Bronchial epithelial cell (primary cell): ENCODE results near the gene ARHGAP10. TPM values are rescaled to one million over a fixed set of nuclear protein-coding genes. Genes with fewer than 3 reads are reported as not detected.
A peak's percentile ranks its signal among the peaks of the same experiment; 100 is the strongest.

Source experiments
- DNase-seq: peaks from one replicate; pipeline ENCODE4 v3.0.0-alpha.2; 2010; ENCODE audit warnings: low read depth
- FAIRE-seq: peaks from 2 replicates; lab custom pipeline; 2011; peaks lifted over from hg19 to GRCh38; lab: Jason Lieb, UNC
- H3K27me3 ChIP-seq: 2 replicates; pipeline ENCODE4 v1.5.1; 2011; ENCODE audit warnings: low read length; ENCODE audit not compliant: control insufficient read depth, insufficient read depth
- H3K36me3 ChIP-seq: 2 replicates; pipeline ENCODE4 v1.5.1; 2011; ENCODE audit warnings: low read length; ENCODE audit not compliant: control insufficient read depth, insufficient read depth
- H3K4me3 ChIP-seq: 2 replicates; pipeline ENCODE4 v1.5.1; 2011; ENCODE audit warnings: mild to moderate bottlenecking, low read depth, low read length, control low read depth
- CTCF ChIP-seq: IDR thresholded peaks from 2 replicates; pipeline ENCODE4 v1.5.1; 2011; ENCODE audit warnings: mild to moderate bottlenecking, moderate library complexity, low read length, control low read depth, inconsistent platforms; ENCODE audit not compliant: insufficient read depth, severe bottlenecking
- total RNA-seq: library from RNA; depleted of rRNA; stranded (reverse); fragments of >200 nt; gene quantifications from 2 replicates; pipeline ENCODE4 v1.2.1, GENCODE V29; 2014

The ARHGAP10 gene
- total RNA-seq, 1 donor from 2014 or later = 8.4 TPM

- no peak overlapping the region for H3K4me3 ChIP-seq
- H3K27me3 ChIP-seq = no peaks in the 10 kb centered on the region
- H3K36me3 ChIP-seq = no peaks in the 10 kb centered on the region
- FAIRE-seq = no peak
- no peak for TF ChIP-seq CTCF
- DNase-seq = no peak
These were observed 229.1 kb downstream of the ARHGAP10 start for GRCh38 chr4:147960971-147961370.

- no peak for FAIRE-seq
- Histone ChIP-seq H3K4me3 (no peak overlapping the region), H3K36me3 (no peaks in the 10 kb centered on the region), H3K27me3 (no peaks in the 10 kb centered on the region)
- TF ChIP-seq CTCF = no peak
- no peak for DNase-seq
These were observed 232.0 kb downstream of the ARHGAP10 start for GRCh38 chr4:147963839-147964238.

- no peak for FAIRE-seq
- no peaks in the 10 kb centered on the region for H3K27me3 ChIP-seq
- H3K36me3 ChIP-seq = no peaks in the 10 kb centered on the region
- H3K4me3 ChIP-seq = no peak overlapping the region
- no peak for TF ChIP-seq CTCF
- DNase-seq = peak; percentile 4
These were observed 232.5 kb downstream of the ARHGAP10 start for GRCh38 chr4:147964266-147964880.

GRCh38 chr4:147965056-147965455 lies 233.2 kb downstream of the ARHGAP10 start:
- DNase-seq (peak; percentile 70), FAIRE-seq (no peak)
- Histone ChIP-seq H3K36me3 (no peaks in the 10 kb centered on the region), H3K27me3 (no peaks in the 10 kb centered on the region), H3K4me3 (no peak overlapping the region)
- TF ChIP-seq CTCF = no peak

- DNase-seq = no peak
- TF ChIP-seq CTCF = no peak
- Histone ChIP-seq H3K36me3 (no peaks in the 10 kb centered on the region), H3K27me3 (no peaks in the 10 kb centered on the region), H3K4me3 (no peak overlapping the region)
- FAIRE-seq = no peak
These were observed 234.0 kb downstream of the ARHGAP10 start for GRCh38 chr4:147965873-147966272.

GRCh38 chr4:147968641-147969040 lies 236.8 kb downstream of the ARHGAP10 start:
- no peak for FAIRE-seq
- H3K36me3 ChIP-seq = no peaks in the 10 kb centered on the region
- DNase-seq = no peak
- no peak for TF ChIP-seq CTCF
- H3K27me3 ChIP-seq = no peaks in the 10 kb centered on the region
- no peak overlapping the region for H3K4me3 ChIP-seq
